Mucosa of stomach (tissue), 1 donor: ENCODE measurements around the gene CASP12.
"Not testable (repeated sequence)": the region's sequence is repeated elsewhere in the genome, so short reads cannot be mapped to it uniquely, and the experiment has no call there.

Experiments
- H3K27me3 ChIP-seq: one replicate; pipeline ENCODE4 v1.7.0; 2013; ENCODE audit warnings: mild to moderate bottlenecking, low read length; ENCODE audit not compliant: control insufficient read depth, insufficient read depth
- H3K36me3 ChIP-seq: one replicate; pipeline ENCODE4 v1.7.0; 2013; ENCODE audit warnings: low read length; ENCODE audit not compliant: control insufficient read depth, insufficient read depth
- H3K4me1 ChIP-seq: one replicate; pipeline ENCODE4 v1.7.0; 2013; ENCODE audit warnings: mild to moderate bottlenecking, low read length; ENCODE audit not compliant: control insufficient read depth, insufficient read depth
- H3K4me3 ChIP-seq: one replicate; pipeline ENCODE4 v1.7.0; 2013; ENCODE audit warnings: low read length
- H3K9ac ChIP-seq: one replicate; pipeline ENCODE4 v1.7.0; 2013; ENCODE audit warnings: mild to moderate bottlenecking, low read length, moderate library complexity
- H3K9me3 ChIP-seq: one replicate; pipeline ENCODE4 v1.7.0; 2013; ENCODE audit warnings: mild to moderate bottlenecking, low read length, moderate library complexity; ENCODE audit not compliant: control insufficient read depth
- donor health status: Pancreatic carcinoma.

Gene CASP12

GRCh38 chr11:104897891-104898684 lies at the start of gene CASP12:
TSS of gene CASP12 (minus strand) at chr11:104898460.
- no peaks in the 10 kb centered on the region for H3K4me1 ChIP-seq
- H3K4me3 ChIP-seq: no peak within 1 kb of the TSS
- H3K9me3 ChIP-seq: no peaks in the 10 kb centered on the region
- H3K36me3 ChIP-seq: no peaks in the 10 kb centered on the region
- H3K27me3 ChIP-seq: no peaks in the 10 kb centered on the region
- peak within 1 kb of the TSS; percentile 23 for H3K9ac ChIP-seq

GRCh38 chr11:104946907-104947306 lies 48.6 kb upstream of the CASP12 start:
- H3K4me1 ChIP-seq: no peaks in the 10 kb centered on the region
- H3K36me3 ChIP-seq: no peaks in the 10 kb centered on the region
- no peaks in the 10 kb centered on the region for H3K27me3 ChIP-seq
- H3K9me3 ChIP-seq: no peaks in the 10 kb centered on the region
- no peak overlapping the region for H3K4me3 ChIP-seq
- H3K9ac ChIP-seq: no peak overlapping the region

GRCh38 chr11:104944076-104944475 lies 45.8 kb upstream of the CASP12 start:
- H3K9ac ChIP-seq: no peak overlapping the region
- no peaks in the 10 kb centered on the region for H3K4me1 ChIP-seq
- no peak overlapping the region for H3K4me3 ChIP-seq
- no peaks in the 10 kb centered on the region for H3K36me3 ChIP-seq
- H3K27me3 ChIP-seq: no peaks in the 10 kb centered on the region
- no peaks in the 10 kb centered on the region for H3K9me3 ChIP-seq

GRCh38 chr11:104943561-104943960 lies 45.3 kb upstream of the CASP12 start:
- no peaks in the 10 kb centered on the region for H3K4me1 ChIP-seq
- H3K4me3 ChIP-seq: no peak overlapping the region
- H3K27me3 ChIP-seq: no peaks in the 10 kb centered on the region
- H3K36me3 ChIP-seq: no peaks in the 10 kb centered on the region
- no peak overlapping the region for H3K9ac ChIP-seq
- H3K9me3 ChIP-seq: no peaks in the 10 kb centered on the region

- no peaks in the 10 kb centered on the region for H3K4me1 ChIP-seq
- H3K4me3 ChIP-seq: no peak overlapping the region
- H3K36me3 ChIP-seq: no peaks in the 10 kb centered on the region
- no peak overlapping the region for H3K9ac ChIP-seq
- H3K27me3 ChIP-seq: no peaks in the 10 kb centered on the region
- no peaks in the 10 kb centered on the region for H3K9me3 ChIP-seq
These were observed 36.3 kb upstream of the CASP12 start for GRCh38 chr11:104934594-104934993.

GRCh38 chr11:104934073-104934472 lies 35.8 kb upstream of the CASP12 start:
- not testable (repeated sequence) for H3K4me3 ChIP-seq, H3K9ac ChIP-seq

GRCh38 chr11:104928811-104929210 lies 30.6 kb upstream of the CASP12 start:
- Histone ChIP-seq H3K36me3 (no peaks in the 10 kb centered on the region), H3K4me1 (no peaks in the 10 kb centered on the region), H3K27me3 (no peaks in the 10 kb centered on the region), H3K4me3 (no peak overlapping the region), H3K9ac (no peak overlapping the region), H3K9me3 (no peaks in the 10 kb centered on the region)

More at GRCh38 chr11:104934073-104934472, 35.8 kb upstream of the CASP12 start:
- H3K4me1 ChIP-seq, H3K36me3 ChIP-seq, H3K27me3 ChIP-seq, H3K9me3 ChIP-seq: not testable (repeated sequence)

DNA sequence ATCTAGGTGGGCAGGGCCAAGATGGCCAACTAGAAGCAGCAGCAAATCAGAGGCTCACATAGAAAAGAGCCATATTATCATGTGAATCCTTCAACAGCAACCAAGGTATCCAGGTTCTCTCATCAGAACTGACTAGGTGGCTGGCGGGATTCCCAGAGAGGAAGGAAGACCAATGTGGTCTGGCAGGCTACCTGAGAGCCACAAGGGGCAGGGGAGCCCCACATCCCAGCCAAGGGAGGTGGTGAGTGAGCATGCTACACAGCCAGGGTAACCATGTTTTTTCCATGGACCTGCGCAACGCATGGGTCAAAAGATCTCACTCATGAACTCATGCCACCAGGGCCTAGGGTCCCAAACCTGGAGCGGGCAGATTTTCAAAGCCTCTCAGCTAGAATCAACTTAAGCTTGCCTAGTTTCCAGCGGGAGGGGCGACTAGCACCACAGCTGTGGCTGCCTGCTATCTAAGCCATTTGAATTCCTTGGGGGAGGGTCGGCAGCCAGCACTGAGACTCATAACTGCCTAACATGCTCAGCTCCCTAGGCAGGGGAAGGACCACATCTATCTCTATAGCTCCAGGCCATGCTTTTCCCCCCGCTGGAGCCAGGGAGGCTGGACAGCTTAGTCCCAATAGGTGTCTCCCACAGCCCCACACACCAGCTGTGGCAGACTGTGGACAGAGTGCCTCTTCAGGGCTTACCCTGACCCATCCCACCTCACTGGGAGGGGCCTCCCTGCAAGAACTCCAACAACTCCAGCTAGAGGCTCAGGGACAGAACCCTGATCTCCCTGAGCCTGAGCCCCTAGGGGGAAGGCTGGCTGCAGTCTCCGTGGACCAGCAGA lies 28.7 kb upstream of the CASP12 start:
- Histone ChIP-seq H3K9me3 (no peaks in the 10 kb centered on the region), H3K36me3 (no peaks in the 10 kb centered on the region), H3K9ac (no peak overlapping the region), H3K27me3 (no peaks in the 10 kb centered on the region), H3K4me1 (no peaks in the 10 kb centered on the region), H3K4me3 (no peak overlapping the region)

GRCh38 chr11:104925850-104926249 lies 27.6 kb upstream of the CASP12 start:
- Histone ChIP-seq H3K9ac (no peak overlapping the region), H3K9me3 (no peaks in the 10 kb centered on the region), H3K27me3 (no peaks in the 10 kb centered on the region), H3K4me1 (no peaks in the 10 kb centered on the region), H3K36me3 (no peaks in the 10 kb centered on the region), H3K4me3 (no peak overlapping the region)

DNA sequence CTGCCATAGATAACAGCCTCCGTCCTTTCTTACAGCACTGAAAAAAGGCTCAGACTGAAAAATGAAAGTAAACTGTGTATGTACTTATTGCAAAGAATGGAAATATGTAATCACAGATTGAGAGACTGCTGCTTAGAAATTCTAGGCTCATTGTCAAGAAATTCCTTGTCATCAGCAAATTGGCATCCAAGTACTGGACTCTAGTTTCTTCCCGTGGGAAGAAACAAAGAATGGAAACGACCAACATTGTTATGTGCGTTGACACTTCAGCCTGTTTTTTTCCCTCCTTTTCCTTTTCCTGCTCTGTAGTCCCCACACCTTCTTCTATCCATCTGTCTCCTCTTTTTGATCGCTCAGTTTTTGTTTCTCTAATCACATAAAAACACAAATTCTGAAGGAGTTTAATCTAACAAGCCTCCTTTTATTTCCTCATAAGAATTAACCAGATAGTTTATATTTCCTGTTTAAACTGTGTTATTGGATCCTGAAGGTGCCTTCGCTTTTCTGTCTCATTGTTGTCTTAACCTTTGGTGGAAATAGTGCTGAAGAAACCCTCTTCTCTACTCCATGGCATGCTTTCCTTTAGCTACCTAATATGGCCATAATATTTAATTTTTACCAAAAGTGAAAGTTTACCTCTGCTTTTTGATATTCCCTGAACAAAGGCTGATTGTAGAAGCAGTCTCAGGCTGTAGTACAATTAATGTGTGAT lies 20.0 kb upstream of the CASP12 start:
- Histone ChIP-seq H3K9me3 (no peaks in the 10 kb centered on the region), H3K9ac (peak overlapping the region; percentile 42), H3K27me3 (no peaks in the 10 kb centered on the region), H3K4me1 (no peaks in the 10 kb centered on the region), H3K36me3 (no peaks in the 10 kb centered on the region), H3K4me3 (peak overlapping the region; percentile 27)

GRCh38 chr11:104917271-104918112 lies 19.2 kb upstream of the CASP12 start:
- H3K9me3 ChIP-seq: no peaks in the 10 kb centered on the region
- peak overlapping the region; percentile 27 for H3K4me3 ChIP-seq
- H3K9ac ChIP-seq: peak overlapping the region; percentile 42
- H3K36me3 ChIP-seq: no peaks in the 10 kb centered on the region
- no peaks in the 10 kb centered on the region for H3K4me1 ChIP-seq
- H3K27me3 ChIP-seq: no peaks in the 10 kb centered on the region
